CD4-positive, alpha-beta T cell treated with Interleukin-1 beta for 1 hour (primary cell): Measurements from ENCODE around the gene CC2D2B.
"Not testable (repeated sequence)": the region's sequence is repeated elsewhere in the genome, so short reads cannot be mapped to it uniquely, and the experiment has no call there.

Source experiments
- DNase-seq, 2 donors: peaks; one replicate each; pipeline ENCODE4 v3.0.0-alpha.2; 2020 to 2022

CC2D2B gene

DNA sequence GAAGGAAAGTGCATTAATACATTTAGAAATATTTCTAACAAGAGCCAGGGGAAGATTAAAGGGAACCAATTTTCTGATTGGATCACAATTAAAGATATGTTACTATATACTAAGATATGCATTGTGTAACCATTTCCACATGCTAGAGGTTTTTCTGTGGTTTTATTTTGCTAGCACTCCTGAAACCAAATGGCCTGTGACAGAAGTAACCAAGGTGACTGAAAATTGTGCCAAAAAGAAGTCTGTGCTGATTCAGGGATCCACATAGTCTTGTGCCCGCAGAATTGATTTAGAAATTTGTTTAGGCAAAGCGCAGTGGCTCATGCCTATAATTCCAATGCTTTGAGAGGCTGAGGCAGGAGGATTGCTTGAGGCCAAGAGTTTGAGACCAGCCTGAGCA lies 1.8 kb downstream of the CC2D2B start:
- DNase-seq: no peak

DNA sequence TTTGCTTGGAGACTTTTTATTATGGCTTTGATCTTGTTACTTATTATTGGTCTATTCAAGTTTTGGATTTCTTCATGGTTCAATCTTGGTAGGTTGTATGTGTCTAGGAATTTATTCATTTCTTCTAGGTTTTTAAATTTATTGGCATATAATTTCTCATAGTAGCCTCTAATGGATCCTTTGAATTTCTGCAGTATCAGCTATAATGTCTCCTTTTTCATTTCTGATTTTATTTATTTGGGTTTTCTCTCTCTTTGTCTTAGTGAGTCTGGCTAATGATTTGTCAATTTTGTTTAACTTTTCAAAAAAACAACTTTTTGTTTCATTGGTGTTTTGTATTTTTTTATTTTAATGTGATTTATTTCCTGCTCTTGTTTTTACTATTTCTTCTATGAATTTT lies 8.3 kb downstream of the CC2D2B start:
- DNase-seq: not testable (repeated sequence)

DNA sequence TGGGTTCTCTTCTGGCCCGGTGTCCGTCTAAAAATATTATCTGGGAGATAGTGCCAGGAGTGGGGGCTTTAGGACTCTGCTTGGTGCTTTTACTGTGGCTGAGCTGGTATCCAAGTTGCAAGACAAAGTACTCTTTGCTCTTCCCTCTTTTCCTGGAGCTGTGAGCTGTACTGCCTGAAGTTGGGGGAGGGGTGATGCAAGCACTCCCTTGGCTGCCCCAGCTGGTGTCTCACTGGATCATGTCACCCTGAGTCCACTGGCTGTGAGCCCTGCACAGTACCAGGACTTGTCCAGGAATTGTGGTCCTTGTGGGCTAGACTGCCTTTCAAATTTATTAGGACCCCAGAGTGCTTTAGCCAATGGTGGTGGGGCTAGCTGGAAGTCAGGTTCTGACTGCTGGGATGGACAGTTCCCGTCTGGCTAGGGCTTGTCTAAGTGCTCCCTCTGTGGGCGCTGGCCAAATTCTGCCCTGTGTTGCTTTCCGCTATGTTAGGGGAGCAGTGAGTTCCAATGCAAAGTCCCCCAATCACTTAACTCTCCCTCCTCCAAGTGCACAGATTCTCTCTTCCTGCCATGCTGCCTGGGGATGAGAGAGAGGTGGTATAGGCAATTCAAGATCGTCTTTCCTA lies 13.1 kb downstream of the CC2D2B start:
- no peak for DNase-seq

DNA sequence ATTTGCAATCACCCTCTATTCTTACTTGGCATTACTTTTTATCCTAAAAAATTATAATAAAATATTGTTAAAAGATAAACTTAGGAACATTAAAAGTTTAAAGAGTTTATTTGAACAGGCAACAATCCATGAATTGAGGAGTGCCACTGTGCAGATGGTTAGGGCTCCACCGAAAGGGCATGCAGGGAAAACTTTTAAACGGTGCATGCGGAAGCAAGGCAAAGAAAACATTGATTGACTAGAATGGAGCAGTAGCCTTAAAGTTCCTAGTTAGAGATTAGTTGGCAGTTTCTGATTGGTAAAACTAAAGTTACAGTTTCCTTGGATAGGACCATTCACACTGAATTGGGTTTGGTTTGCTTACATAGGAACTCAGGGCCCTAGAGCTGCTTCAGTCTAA lies 17.3 kb downstream of the CC2D2B start:
- DNase-seq: no peak

DNA sequence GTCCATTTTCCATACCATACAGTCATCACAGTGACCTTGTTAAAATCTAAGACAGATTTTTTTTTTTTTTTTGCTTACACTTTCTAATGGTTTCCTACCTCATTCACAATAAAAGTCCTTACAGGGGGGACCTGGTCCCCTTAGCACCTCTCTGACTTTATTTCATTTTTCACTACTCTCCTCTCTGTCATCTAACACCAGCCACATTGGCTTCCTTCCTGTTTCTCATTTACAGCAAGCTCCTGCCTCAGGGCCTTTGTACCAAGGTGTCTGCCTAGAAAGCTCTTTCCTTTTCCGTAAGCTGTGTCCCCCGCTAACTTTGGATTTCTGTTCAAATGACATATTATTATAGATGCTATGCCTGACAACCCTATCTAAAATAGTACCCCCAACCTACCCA lies 27.7 kb downstream of the CC2D2B start:
- no peak for DNase-seq

DNA sequence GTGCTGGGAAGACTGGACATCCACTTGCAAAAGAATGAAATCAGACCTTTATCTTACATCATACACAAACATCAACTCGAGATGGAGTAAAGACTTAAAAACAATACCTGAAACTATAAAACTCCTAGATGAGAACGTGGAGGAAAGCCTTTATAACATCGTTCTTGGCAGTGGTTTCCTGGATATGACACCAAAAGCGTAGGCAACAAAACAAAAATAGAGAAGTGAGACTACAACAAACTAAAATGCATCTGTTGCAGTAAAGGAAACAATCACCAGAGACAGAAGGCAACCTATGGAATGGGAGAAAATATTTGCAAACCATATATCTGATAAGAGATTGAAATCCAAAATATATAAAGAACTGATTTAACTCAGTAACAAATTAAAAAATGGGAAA lies 33.3 kb downstream of the CC2D2B start:
- no peak for DNase-seq

DNA sequence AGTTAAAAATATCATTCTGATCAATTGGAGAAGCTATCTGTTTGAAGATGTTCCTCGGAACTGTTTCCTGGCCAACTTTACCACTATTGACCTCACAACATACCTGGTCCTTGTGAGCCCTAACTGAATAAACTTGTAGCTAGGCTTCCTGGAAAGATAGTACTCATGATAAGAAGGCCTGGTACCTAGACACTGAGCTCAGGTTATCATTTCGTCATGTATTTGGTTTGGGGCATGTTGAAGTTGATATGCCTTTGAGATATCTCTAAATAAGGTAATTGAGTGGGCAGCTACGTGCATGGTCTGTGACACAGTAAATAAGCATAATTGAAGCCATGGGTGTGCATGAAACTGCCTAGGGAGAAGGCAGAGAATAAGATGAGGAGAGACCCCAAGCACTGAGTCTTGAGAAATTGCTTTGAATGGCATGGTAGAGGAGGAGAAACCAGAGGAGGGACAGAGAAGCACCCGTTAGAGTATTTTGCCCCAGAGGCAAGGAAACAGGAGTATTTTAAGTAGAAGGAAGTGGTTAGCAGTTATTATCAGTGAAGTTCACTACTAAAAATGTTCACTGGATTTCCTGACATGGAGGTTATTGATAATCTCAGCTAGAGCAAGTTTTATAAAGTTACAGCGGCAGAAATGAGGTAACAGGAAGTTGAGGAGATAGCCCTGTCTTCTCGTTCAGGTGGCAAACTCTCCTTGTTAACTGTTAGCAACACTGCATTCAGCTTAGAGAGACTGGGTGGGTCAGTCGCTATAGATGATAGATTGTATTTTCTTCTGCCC lies 55.6 kb downstream of the CC2D2B start:
- peak in 1 of 2 donors; percentile 2 for DNase-seq

DNA sequence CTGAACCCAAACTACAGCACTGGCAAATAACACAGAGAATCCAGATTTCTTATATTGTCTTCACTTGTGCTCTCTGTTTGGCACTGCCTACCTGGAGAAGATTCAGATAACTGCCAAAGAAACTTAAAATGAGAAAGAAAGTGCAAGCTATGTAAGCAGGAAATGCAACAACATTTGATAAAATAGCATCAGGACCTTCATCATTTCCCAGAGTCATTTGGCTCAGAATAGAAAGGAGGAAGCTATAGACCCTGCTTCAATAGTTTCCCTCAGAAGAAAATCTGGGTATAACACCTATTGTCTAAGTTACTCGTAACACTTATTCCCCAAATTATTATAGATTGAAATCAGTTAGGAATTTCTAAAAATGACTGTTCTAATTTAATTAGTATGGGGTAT lies 56.2 kb downstream of the CC2D2B start:
- no peak for DNase-seq

DNA sequence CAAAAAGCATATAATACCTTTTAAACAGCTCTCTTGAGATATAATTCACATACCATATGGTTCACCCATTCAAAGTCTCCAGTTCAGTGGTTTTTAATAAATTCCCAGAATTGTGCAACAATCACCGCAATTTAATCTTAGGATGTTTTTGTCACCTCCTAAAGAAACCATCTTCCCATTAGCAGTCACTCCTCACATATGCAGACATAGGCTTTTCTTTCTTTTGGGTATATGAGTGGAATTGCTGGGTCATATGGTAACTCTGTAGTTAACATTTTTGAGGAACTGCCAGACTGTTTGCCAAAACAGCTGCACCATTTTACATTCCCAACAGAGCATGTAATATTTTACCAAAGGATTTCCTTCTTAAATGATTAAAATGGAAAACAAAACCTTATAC lies 57.0 kb downstream of the CC2D2B start:
- no peak for DNase-seq

DNA sequence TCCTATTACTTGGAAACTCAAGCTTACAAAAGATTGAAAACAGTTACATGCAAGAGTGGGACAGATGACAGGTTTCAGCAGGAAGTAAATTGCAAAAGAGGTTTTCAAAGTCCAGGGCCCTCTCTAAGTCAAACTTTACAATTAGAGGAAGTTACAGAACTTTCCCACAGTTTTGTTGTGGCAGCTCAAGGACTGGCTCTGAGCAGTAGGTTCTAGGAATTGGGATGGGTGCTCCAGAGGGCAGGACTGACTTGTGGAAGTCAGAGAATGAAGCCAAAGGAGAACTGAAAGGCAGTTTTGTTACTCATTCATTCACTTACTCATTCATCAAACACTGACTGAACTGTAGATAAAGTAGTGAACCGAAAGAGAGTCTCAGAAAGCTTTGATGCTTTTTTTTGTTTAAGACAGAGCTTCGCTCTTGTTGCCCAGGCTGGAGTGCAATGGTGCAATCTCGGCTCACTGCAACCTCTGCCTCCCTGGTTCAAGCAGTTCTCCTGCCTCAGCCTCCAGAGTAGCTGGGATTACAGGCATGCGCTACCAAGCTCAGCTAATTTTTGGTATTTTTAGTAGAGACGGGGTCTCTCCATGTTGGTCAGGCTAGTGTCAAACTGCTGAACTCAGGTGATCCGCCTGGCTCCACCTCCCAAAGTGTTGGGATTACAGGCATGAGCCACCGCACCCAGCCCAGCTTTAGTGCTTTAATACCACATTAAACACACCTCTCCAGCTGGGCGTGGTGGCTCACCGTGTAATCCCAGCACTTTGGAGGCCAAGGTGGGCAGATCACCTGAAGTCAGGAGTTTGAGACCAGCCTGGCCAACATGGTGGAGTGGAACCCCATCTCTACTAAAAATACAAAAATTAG lies 68.8 kb downstream of the CC2D2B start:
- DNase-seq: no peak

DNA sequence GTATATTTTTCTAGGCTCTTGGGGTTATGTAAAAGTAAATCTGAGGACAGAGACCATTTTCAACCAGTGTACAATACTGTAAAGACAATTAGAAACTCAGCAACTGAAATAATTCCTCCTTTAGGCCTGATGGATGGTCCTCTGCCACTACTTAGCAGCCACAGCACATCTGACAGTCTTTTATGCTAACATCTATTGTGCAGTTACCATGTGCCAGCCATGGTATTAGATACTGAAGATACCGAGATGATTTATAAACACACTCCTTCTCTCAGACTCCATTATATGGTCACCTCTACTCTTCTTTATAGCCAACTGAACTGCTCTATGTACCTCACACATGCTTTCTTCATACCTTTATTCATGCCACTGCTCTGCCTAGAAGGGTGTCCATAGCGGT lies 74.4 kb downstream of the CC2D2B start:
- DNase-seq: no peak

DNA sequence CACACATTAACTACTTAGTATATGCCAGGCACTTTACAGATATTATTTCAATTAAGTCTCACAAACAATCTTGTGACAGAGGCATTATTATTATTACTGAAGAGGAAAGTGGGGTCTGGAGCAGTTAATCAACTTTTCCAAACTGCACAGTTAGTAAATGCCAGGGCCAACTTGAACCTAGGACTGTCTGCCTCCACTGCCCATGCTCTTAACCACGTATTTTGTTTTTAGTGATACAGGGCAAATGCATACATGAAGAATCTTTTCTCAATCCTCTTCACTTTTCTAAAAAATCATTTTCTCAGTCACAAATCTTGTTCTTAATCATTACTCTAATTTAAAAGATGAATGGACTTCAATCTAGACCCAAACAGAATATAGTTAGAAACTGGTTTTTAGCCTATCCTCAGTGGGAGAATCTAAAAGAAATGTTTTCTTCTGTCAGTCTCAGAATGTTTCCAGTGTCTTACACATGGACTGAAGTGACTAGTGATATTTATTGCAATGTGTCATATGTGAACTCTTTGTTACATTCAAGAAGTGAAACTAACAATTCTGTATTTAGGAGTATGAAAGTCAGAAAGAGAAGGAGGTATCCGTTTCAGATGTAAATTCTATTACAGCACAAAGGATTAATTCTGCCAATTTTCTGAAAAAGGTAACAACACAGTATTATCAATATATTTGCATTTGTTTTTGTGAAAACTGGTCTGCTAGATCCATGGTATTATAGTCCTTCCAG lies 80.1 kb downstream of the CC2D2B start:
- DNase-seq: no peak

DNA sequence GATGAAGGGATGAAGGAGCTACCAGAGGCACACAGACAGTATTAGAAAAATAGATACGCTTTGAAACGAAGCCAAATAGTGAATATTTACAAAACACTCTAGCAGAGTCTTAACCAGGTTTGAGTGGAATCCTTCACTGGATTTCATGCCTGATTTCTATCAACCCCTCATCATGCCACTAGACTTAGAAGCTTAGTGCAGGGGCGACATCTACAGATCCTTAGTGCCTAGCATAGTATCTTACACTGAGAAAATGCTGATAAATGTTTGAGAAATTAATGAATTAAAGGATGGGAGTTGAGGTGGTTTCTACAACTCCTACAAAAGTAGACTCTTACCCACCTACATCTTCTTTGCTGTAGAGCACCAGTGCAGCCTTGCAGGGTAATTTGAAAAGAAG lies 80.9 kb downstream of the CC2D2B start:
- no peak for DNase-seq

DNA sequence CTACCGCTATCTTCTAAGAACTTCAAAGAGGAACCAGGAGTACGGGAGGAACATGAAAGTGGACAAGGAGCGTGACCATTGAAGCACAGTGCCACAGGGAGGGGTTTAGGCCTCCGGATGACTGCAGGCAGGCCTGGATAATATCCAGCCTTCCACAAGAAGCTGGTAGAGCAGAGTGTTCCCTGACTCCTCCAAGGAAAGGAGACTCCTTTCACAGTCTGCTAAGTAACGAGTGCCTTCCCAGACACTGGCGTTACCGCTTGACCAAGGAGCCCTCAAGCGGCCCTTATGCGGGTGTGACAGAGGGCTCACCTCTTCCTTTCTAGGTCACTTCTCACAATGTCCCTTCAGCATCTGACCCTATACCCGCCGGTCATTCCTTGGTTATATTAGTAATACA lies 86.6 kb downstream of the CC2D2B start:
- not testable (repeated sequence) for DNase-seq

DNA sequence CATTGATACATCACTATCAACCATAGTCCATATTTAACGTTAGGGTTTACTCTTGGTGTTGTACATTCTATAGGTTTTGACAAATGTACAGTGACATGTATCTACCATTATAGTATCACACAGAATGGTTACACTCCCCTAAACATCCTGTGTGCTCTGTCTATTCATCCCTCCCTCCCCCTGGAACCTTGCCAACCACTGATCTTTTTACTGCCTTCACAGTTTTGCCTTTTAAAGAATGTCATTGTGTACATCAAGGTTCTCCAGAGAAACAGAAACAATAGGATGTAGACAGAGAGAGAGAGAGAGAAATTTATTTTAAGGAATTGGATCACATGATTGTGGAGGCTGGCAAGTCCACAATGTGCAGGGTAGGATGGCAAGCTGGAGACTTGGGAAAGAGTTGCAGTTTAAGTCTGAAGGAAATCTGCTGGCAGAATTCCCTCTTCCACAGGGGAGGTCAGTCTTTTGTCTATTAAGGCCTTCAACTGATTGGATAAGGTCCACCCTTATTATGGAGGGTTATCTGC lies 90.5 kb downstream of the CC2D2B start:
- no peak for DNase-seq

DNA sequence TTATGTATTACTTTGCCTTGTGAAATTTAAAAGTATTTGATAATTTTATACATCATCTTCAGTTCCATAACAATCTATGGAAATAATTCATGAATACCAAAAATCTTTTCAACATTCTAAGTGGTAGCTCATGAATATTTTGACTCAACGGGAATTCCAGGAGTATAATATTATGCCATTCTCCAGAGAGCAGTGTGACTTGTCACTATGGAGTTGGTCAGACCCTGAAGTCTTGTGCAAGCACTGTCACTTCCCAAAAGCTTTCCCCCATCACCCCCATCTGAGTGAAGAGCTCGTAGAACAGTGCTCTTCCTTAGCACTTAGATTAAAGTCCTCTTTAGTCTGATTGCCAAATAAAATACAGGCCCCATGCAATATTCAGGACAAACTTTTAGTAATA lies 106.2 kb downstream of the CC2D2B start:
- no peak for DNase-seq

DNA sequence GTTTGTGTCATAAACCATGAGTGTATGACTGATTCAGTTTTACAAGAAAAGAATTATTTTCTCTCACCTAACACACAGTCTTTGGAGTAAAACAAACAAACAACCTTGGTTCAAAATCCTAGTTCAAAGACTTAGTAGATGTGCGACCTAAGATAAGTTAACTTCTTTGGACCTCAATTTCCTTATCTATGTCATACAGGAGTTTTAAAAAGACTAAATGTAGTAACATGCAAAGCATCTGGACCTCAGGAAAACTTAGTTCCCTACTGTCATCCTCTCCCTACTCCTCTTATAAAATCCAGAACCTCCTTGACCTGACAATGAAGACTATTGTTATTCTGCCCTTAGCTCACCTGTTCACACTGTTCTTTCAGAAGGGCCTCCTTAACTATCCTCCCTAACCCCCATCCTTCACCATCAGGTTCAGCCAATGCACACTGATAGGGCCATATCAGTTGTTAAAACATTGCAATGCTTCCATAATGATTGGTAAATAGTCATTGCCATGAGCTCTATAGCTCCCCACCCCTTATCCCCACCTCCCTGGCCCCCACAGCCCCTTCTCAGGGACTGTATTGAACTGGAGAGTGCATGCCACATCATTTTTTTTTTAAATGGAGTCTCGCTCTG lies 106.8 kb downstream of the CC2D2B start:
- DNase-seq: no peak

DNA sequence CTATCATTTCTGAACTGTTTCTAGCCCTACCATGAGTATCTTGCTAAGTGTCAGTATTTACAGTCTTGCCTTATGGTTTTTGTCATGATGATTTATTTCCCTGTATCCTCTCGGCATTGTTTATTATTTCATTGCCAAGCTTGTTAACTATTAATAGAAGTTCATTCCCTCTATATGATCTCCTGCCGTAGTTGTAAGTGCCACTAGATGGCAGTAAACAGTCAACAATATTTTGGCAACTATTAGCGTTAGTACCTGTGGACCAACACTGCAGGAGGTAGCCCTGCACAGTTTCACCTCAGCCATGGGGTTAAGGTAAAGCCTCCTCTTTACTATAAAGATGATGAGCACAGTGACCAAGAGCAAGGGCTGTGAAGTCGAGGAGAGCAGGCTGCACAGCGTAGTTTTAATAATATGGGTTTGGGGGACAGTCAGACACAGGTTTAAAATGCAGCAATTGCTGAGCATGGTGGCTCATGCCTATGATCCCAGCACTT lies 109.5 kb downstream of the CC2D2B start:
- DNase-seq: peak; percentile 11 to 57

DNA sequence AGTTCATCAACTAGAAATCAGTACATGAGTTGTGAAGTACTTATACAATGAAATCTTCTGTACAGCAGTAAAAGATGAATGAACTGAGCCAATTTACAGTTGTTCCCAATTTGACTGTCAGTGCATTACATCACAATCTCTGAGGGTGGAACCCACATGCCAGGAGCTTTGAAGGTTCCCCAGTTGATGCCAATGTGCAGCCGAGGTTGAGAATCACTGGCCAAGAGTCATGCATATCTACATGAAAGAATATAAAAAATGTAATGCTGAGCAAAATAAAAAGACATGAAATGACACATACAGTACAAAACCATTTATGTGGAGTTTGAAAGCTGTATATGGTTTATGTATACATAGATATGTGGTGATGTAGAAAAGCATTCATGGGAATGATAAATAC lies 113.6 kb downstream of the CC2D2B start:
- DNase-seq: no peak

DNA sequence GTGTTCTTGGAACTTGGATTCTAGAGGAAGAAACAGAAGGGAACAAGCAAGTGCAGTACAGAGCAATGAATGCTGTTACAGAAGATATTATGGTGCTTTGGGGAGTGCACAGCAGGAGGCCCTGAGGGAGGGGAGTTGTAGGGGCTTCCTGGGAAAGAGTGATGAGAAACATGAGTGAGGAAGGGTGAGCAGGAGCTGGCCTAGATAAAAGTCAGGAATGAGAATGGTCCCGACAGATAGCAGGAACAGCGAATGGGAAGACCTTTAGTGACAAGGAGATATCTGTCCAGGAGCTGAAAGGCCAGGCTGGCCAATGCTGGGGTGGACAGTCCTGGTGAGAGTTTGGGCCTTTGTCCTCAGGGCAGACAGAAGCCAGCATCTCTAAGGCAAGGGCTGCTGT lies 115.0 kb downstream of the CC2D2B start:
- DNase-seq: no peak

DNA sequence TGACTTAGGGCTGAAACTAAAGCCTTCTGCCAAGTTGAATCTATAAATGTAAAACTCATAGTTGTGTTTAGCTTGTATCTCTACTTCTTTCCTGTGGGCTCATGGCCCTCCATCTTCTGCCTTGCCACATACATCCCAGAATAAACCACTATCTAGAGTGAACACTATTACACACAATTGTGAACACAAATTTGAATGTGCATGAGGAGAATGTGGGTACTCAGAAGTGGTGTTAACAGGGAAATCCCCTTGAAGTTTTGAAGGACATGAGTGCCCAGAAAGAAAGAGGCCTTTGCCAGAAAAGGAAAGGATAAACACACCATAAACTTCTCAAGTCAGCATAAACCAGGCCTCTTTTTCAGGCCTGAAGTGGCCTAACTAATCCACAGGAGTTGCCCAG lies 115.4 kb downstream of the CC2D2B start:
- no peak for DNase-seq

DNA sequence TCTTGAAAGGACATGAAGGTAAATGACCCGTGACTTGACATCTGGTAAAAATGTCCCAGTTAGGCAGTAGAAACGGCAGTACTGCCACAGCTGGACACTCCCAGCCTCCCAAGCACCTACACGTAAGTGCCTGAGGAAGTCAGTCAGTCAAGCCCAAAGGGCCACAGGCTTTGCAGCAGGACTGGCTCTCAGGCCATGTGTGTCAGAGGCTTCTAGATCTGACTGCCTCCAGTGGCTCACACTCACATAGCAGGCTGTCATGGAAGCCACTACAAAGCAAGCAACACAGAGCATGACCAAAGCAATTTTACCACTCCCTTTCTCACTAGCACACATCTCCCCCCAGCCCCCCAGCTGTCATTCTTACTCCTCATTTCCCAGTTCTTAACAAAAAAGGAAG lies 117.8 kb downstream of the CC2D2B start:
- peak in 1 of 2 donors; percentile 7 for DNase-seq
